ENCODE data around the gene CHURC1. TPM values are rescaled to one million over a fixed set of nuclear protein-coding genes. Genes with fewer than 3 reads are reported as not detected.

CHURC1 gene
- total and polyA plus RNA-seq, 2 of the 8 experiments (the other 6 are each of a cell fraction or from before 2014, with no cell fraction given): 50.2 to 59.3 TPM

- Histone ChIP-seq H2BK120ac (replicated peaks; ENCODE audit: low read depth, low read length) (no peak overlapping the region), H3K23ac (ENCODE audit: insufficient read length) (no peak overlapping the region), H4K91ac (replicated peaks; ENCODE audit: insufficient read length, low read length) (no peak overlapping the region), H3K4me2 (ENCODE audit: insufficient read depth in 1 of 2, low read depth in 2 of 2, low read length in 2 of 2) (no peak overlapping the region), H3K56ac (replicated peaks; ENCODE audit: insufficient read length, low read depth, low read length) (no peak overlapping the region), H3K18ac (ENCODE audit: extremely low read depth, low read length) (no peak overlapping the region), H3K79me2 (ENCODE audit: control insufficient read depth in 1 of 2, insufficient read depth in 2 of 2, low read length in 2 of 2) (no peaks in the 10 kb centered on the region), H3K9me3 (ENCODE audit: insufficient read depth in 2 of 2, low read depth in 1 of 2, low read length in 1 of 2) (no peaks in the 10 kb centered on the region), H3K27me3 (replicated peaks in 1 of 4; ENCODE audit: control insufficient read depth in 3 of 4, extremely low read depth in 1 of 4, insufficient read depth in 3 of 4, low read length in 3 of 4) (no peaks in the 10 kb centered on the region), H4K5ac (ENCODE audit: insufficient read length, low read depth, low read length) (no peak overlapping the region), H3K4me1 (replicated peaks in 1 of 4; ENCODE audit: control insufficient read depth in 3 of 4, insufficient read depth in 4 of 4, low read length in 3 of 4) (peaks cover 5 to 14% (median 10%) of the 10 kb centered on the region in 4 experiments; a peak in 5 of 7 replicates), H3K23me2 (ENCODE audit: low read depth, low read length) (no peaks in the 10 kb centered on the region), H3K27ac (ENCODE audit: low read depth, low read length) (no peak overlapping the region), H3K36me3 (ENCODE audit: control insufficient read depth in 2 of 4, insufficient read depth in 4 of 4, low read length in 3 of 4) (peaks cover 5 to 34% (median 12%) of the 10 kb centered on the region in 4 experiments; a peak in 4 of 8 replicates), H2BK20ac (ENCODE audit: low read length) (no peak overlapping the region), H3K79me1 (ENCODE audit: low read depth, low read length) (no peaks in the 10 kb centered on the region), H2BK12ac (ENCODE audit: low read depth, low read length) (no peak overlapping the region), H3K9ac (replicated peaks in 1 of 4; ENCODE audit: extremely low read depth in 1 of 4, low read depth in 3 of 4, low read length in 3 of 4) (peak overlapping the region in 1 of 4 experiments; percentile 45; a peak in 2 of 7 replicates), H2AK5ac (ENCODE audit: low read depth, low read length) (no peak overlapping the region), H2BK5ac (ENCODE audit: low read depth, low read length) (no peak overlapping the region), H4K20me1 (replicated peaks in 1 of 2; ENCODE audit: control insufficient read depth in 1 of 2, insufficient read depth in 2 of 2, low read length in 2 of 2) (peaks cover 0 to 2% of the 10 kb centered on the region in 2 experiments), H4K8ac (ENCODE audit: extremely low read depth, insufficient read depth, low read length) (no peak overlapping the region), H3K4me3 (ENCODE audit: extremely low read depth in 1 of 4, insufficient read depth in 2 of 4, low read depth in 3 of 4, low read length in 4 of 4) (no peak overlapping the region), H3K4ac (replicated peaks; ENCODE audit: insufficient read length, low read depth, low read length) (no peak overlapping the region), H3K14ac (ENCODE audit: insufficient read length) (no peak overlapping the region), H2BK15ac (ENCODE audit: low read length) (no peak overlapping the region), H2AFZ (ENCODE audit: low read length) (no peak overlapping the region)
- 88% methylated on average over 8 of the region's 8 CpGs; no CpG with 5 or more reads in 1 of the 2 experiments for WGBS, 2 experiments (ENCODE audit: extremely low coverage in 1 of 2, insufficient coverage in 1 of 2, insufficient read length in 1 of 2, insufficient replicate concordance in 2 of 2, low coverage in 1 of 2, low lambda C conversion rate in 2 of 2, missing lambda C conversion rate in 1 of 2)
- ChIA-PET CTCF (ENCODE audit: partially characterized antibody) (interaction anchor here (0.6 to 3.4 kb wide), 11 partner anchors 10 to 70 kb away, joined by 3 to 25 read pairs (median 4); no protein-coding TSS in a partner anchor), POLR2A (ENCODE audit: partially characterized antibody) (interaction anchor here (1.6 kb wide), 1 partner anchor 8 kb away, joined by 6 read pairs; the partner anchor contains the start of gene GPX2)
- FAIRE-seq (no peak), DNase-seq (ENCODE audit: low read depth in 1 of 2, low spot score in 2 of 2) (no peak)
- TF ChIP-seq POU5F1 (IDR thresholded peaks at IDR 0.05; ENCODE audit: low read depth, low read length) (no peak), TBP (IDR thresholded peaks at IDR 0.05; ENCODE audit: low read depth, low read length) (no peak), CREB1 (IDR thresholded peaks at IDR 0.05) (no peak), TAF1 (IDR thresholded peaks at IDR 0.05; ENCODE audit: low read depth, low read length) (no peak), SIRT6 (IDR thresholded peaks at IDR 0.05; ENCODE audit: low read length) (no peak), FOSL1 (IDR thresholded peaks at IDR 0.05; ENCODE audit: insufficient read depth, low read depth, low read length) (no peak), HDAC6 (IDR thresholded peaks at IDR 0.05; ENCODE audit: low read depth, low read length) (no peak), CTCF (IDR thresholded peaks at IDR 0.05; ENCODE audit: control extremely low read depth in 1 of 3, insufficient read depth in 1 of 3, low read depth in 1 of 3, low read length in 3 of 3) (no peak), YY1 (IDR thresholded peaks at IDR 0.05; ENCODE audit: low read depth, low read length) (no peak)
- TF ChIP-seq, protein P1, sequence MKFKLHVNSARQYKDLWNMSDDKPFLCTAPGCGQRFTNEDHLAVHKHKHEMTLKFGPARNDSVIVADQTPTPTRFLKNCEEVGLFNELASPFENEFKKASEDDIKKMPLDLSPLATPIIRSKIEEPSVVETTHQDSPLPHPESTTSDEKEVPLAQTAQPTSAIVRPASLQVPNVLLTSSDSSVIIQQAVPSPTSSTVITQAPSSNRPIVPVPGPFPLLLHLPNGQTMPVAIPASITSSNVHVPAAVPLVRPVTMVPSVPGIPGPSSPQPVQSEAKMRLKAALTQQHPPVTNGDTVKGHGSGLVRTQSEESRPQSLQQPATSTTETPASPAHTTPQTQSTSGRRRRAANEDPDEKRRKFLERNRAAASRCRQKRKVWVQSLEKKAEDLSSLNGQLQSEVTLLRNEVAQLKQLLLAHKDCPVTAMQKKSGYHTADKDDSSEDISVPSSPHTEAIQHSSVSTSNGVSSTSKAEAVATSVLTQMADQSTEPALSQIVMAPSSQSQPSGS (IDR thresholded peaks at IDR 0.05; ENCODE audit: low read length): no peak
These were observed 37.0 kb downstream of the CHURC1 start for GRCh38 chr14:64951291-64951690.
